GM12878 (cell line): ENCODE data around the gene ETV1. TPM values are rescaled to one million over a fixed set of nuclear protein-coding genes. Genes with fewer than 3 reads are reported as not detected.

Experiments used
- ATAC-seq: fragments of 200-7000 bp; cut with Tn5 transposase; 3 replicates; pipeline ENCODE4 v1.9.1; 2020; ENCODE audit warnings: mild to moderate bottlenecking, moderate library complexity
- BruUV-seq: library from RNA; stranded (reverse); fragments of 400-500 nt; replicated peaks from 2 replicates; lab custom pipeline; 2021; lab: Mats Ljungman, UMichigan
- CTCF ChIA-PET: fragments of 300-600 bp; sonication (Branson Sonifier 250); formaldehyde crosslinking; extraction: SDS; loops from one replicate; lab custom pipeline; 2021; ENCODE audit warnings: inconsistent platforms; lab: Yijun Ruan, JAX
- POLR2A ChIA-PET: fragments of 350-600 bp; formaldehyde crosslinking; extraction: SDS; loops from one replicate; lab custom pipeline; 2021; ENCODE audit warnings: inconsistent platforms; lab: Charles Lee
- RAD21 ChIA-PET: fragments of 300-600 bp; sonication (Branson Sonifier 250); formaldehyde crosslinking; loops from one replicate; lab custom pipeline; 2023; ENCODE audit warnings: antibody characterized with exemption; ENCODE audit not compliant: unreplicated experiment; lab: Charles Lee
- SMC1A ChIA-PET: fragments of 300-600 bp; sonication (Branson Sonifier 250); formaldehyde crosslinking; loops from one replicate; lab custom pipeline; 2023; ENCODE audit not compliant: unreplicated experiment, uncharacterized antibody; lab: Charles Lee
- DNase-seq: peaks from one replicate; pipeline ENCODE4 v3.0.0-alpha.2; 2011; ENCODE audit warnings: low read depth, low spot score
- FAIRE-seq: peaks from 3 replicates; lab custom pipeline; 2011; peaks lifted over from hg19 to GRCh38; lab: Jason Lieb, UNC
- H2AFZ ChIP-seq: 2 replicates; pipeline ENCODE4 v1.6.0; 2011; ENCODE audit warnings: low read depth, low read length, control low read depth; ENCODE audit not compliant: control insufficient read depth
- H3K27ac ChIP-seq: 2 replicates; pipeline ENCODE4 v1.5.1; 2011; ENCODE audit warnings: control low read depth; ENCODE audit not compliant: control insufficient read depth, insufficient read depth
- H3K27me3 ChIP-seq, 2 experiments: replicated peaks in 1 of 2; 2 replicates each; pipeline versions ENCODE4 v1.6.0 to v1.6.1; 2011; ENCODE audit warnings: low read length in 1 of 2; ENCODE audit not compliant: control insufficient read depth in 2 of 2, insufficient read depth in 2 of 2
- H3K36me3 ChIP-seq, 2 experiments: 2 replicates each; pipeline ENCODE4 v1.5.1; 2011; ENCODE audit warnings: low read length in 1 of 2; ENCODE audit not compliant: control insufficient read depth in 2 of 2, insufficient read depth in 2 of 2
- H3K4me1 ChIP-seq: 2 replicates; pipeline ENCODE4 v1.6.1; 2011; ENCODE audit warnings: mild to moderate bottlenecking, low read length, moderate library complexity, mixed read lengths; ENCODE audit not compliant: control insufficient read depth, insufficient read depth
- H3K4me2 ChIP-seq: 2 replicates; pipeline ENCODE4 v1.6.0; 2011; ENCODE audit warnings: control low read depth; ENCODE audit not compliant: control insufficient read depth, insufficient read depth
- H3K4me3 ChIP-seq: fragments of 200-600 bp; sonication (generic); 2 replicates; pipeline ENCODE4 v1.5.1; 2016
- H3K79me2 ChIP-seq: 2 replicates; pipeline ENCODE4 v1.6.0; 2011; ENCODE audit warnings: low read length; ENCODE audit not compliant: control insufficient read depth, insufficient read depth
- H3K9ac ChIP-seq: 2 replicates; pipeline ENCODE4 v1.8.0; 2011; ENCODE audit warnings: low read length, control low read depth, mixed read lengths; ENCODE audit not compliant: control insufficient read depth, insufficient read depth
- H3K9me3 ChIP-seq: replicated peaks from 3 replicates; pipeline ENCODE4 v1.5.1; 2011; ENCODE audit warnings: mild to moderate bottlenecking, low read length; ENCODE audit not compliant: control insufficient read depth, insufficient read depth
- H4K20me1 ChIP-seq: 2 replicates; pipeline ENCODE4 v1.6.0; 2011; ENCODE audit not compliant: control insufficient read depth, insufficient read depth
- CHD2 ChIP-seq: IDR thresholded peaks from 2 replicates; pipeline ENCODE4 v1.6.1; 2011; ENCODE audit warnings: low read depth, low read length, improper control_type of control experiment, borderline replicate concordance
- EGR1 ChIP-seq, 2 experiments: IDR thresholded peaks; 1 replicate in 1 of 2; 2 replicates in 1 of 2; pipeline ENCODE4 v1.6.1; 2011 to 2012; ENCODE audit warnings: low read depth in 2 of 2, low read length in 2 of 2, borderline replicate concordance in 1 of 2, mild to moderate bottlenecking in 1 of 2, moderate library complexity in 1 of 2
- MYB ChIP-seq: fragments of 150-350 bp; IDR thresholded peaks from 2 replicates; pipeline ENCODE4 v1.6.1; 2014; ENCODE audit warnings: mild to moderate bottlenecking, low read depth, low read length, borderline replicate concordance
- NFXL1 ChIP-seq: fragments of 450-650 bp; IDR thresholded peaks from 2 replicates; pipeline ENCODE4 v1.6.1; 2017; ENCODE audit warnings: antibody characterized with exemption, mild to moderate bottlenecking, borderline replicate concordance
- ZNF274 ChIP-seq: IDR thresholded peaks from one replicate; pipeline ENCODE4 v1.8.0; 2011; ENCODE audit not compliant: insufficient read length, insufficient read depth
- ZNF384 ChIP-seq: IDR thresholded peaks from 2 replicates; pipeline ENCODE4 v1.6.1; 2012; ENCODE audit warnings: low read depth, mild to moderate bottlenecking, low read length, improper control_type of control experiment, borderline replicate concordance
- WGBS: methylation state at CpG from one replicate; pipeline ENCODE4 v1.1.6; 2016; ENCODE audit warnings: low lambda C conversion rate; ENCODE audit not compliant: insufficient replicate concordance, insufficient coverage; ENCODE audit errors: missing lambda C conversion rate; 5-methylcytosine and 5-hydroxymethylcytosine counted together
- in situ Hi-C: fragments of 300-500 bp; cut with MboI; formaldehyde crosslinking; loops from 9 replicates; pipeline ENCODE4 v1.14.3; 2018; ENCODE audit warnings: mixed read lengths
- intact Hi-C: fragments of 100-400 bp; cut with micrococcal nuclease; formaldehyde crosslinking; loops from one replicate; pipeline ENCODE4 v1.14.2; 2022; ENCODE audit not compliant: unreplicated experiment
- polyA plus RNA-seq, 11 experiments: library from polyadenylated mRNA; depleted of rRNA in 4 of 11; unstranded in 6 of 11; stranded (reverse) in 5 of 11; fragments of >200 nt; fragmentation: Nextera tagmentation in 4 of 11; fragmentation: Illumina TruSeq in 1 of 11; extraction: Ambion mirVana in 4 of 11; extraction: Trizol in 1 of 11; gene quantifications; 1 replicate in 1 of 11; 2 replicates in 10 of 11; pipeline versions ENCODE4 v1.2.1 to v1.2.3, GENCODE V29; 2011 to 2016; ENCODE audit warnings: inconsistent platforms in 2 of 11, missing spikeins in 2 of 11, low read depth in 1 of 11
- total RNA-seq, 4 experiments: library from RNA; depleted of rRNA in 3 of 4; stranded (reverse); fragments of >200 nt in 3 of 4; fragmentation: Illumina TruSeq in 1 of 4; extraction: Trizol in 1 of 4; gene quantifications; 2 replicates each; pipeline versions ENCODE4 v1.2.1 to v1.2.3, GENCODE V29; 2013 to 2021
- TF ChIP-seq, protein P1 (sequence below): fragments of 450-650 bp; IDR thresholded peaks from 2 replicates; pipeline ENCODE4 v1.6.1; 2014; ENCODE audit warnings: mild to moderate bottlenecking
- TF ChIP-seq, protein P2 (sequence below): IDR thresholded peaks from 2 replicates; pipeline ENCODE4 v1.6.1; 2012; ENCODE audit warnings: low read depth, low read length, improper control_type of control experiment
- TF ChIP-seq, protein P3 (sequence below): fragments of 450-650 bp; IDR thresholded peaks from 2 replicates; pipeline ENCODE4 v1.6.1; 2017; ENCODE audit warnings: antibody characterized with exemption, mild to moderate bottlenecking, moderate library complexity

Gene ETV1
- total and polyA plus RNA-seq, 10 of the 15 experiments (the other 5 are each of a cell fraction or from before 2014, with no cell fraction given): 0.03 to 9.3 (median 0.16) TPM; not detected in 4

DNA sequence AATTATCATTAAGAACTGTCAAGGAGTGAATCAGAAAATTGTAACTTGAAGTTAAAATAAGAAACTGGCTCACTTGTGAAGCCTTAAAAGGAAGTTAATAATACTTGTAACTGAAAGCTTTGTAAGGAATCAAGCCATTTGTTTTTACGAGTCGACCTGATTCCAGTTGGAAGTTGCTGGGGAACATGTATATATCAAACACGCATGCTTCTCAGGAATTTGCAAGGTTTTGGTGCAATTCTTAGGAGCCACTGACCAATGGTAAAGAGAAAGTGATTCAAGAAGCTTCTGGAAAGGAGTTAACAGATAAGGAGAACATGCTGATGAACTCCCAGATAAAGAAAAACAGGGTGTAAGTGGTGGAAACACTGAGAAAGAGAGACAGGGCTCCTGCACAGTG is 56.4 kb downstream of the ETV1 start:
- Histone ChIP-seq H3K79me2 (no peaks in the 10 kb centered on the region), H4K20me1 (no peaks in the 10 kb centered on the region), H2AFZ (no peak overlapping the region), H3K36me3 (no peaks in the 10 kb centered on the region), H3K9ac (no peak overlapping the region), H3K4me2 (no peak overlapping the region), H3K4me1 (no peaks in the 10 kb centered on the region), H3K27ac (no peak overlapping the region), H3K4me3 (no peak overlapping the region), H3K9me3 (no peaks in the 10 kb centered on the region), H3K27me3 (no peaks in the 10 kb centered on the region)
- SMC1A ChIA-PET: interaction anchor here (1.0 kb wide), 1 partner anchor 11 kb away, joined by 3 read pairs; no protein-coding TSS in a partner anchor
- in situ Hi-C loops (no loop called here), intact Hi-C loops (no loop called here)
- WGBS: 40% methylated on average over 3 of the region's 3 CpGs
- ATAC-seq (no peak), DNase-seq (no peak), FAIRE-seq (no peak)
- CTCF ChIA-PET: no interaction called here
- RAD21 ChIA-PET: no interaction called here
- POLR2A ChIA-PET: no interaction called here
- TF ChIP-seq ZNF384: no peak
- TF ChIP-seq, protein P1, sequence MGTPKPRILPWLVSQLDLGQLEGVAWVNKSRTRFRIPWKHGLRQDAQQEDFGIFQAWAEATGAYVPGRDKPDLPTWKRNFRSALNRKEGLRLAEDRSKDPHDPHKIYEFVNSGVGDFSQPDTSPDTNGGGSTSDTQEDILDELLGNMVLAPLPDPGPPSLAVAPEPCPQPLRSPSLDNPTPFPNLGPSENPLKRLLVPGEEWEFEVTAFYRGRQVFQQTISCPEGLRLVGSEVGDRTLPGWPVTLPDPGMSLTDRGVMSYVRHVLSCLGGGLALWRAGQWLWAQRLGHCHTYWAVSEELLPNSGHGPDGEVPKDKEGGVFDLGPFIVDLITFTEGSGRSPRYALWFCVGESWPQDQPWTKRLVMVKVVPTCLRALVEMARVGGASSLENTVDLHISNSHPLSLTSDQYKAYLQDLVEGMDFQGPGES: no peak
- no peak for TF ChIP-seq EGR1 (IDR thresholded peaks at IDR 0.05; ENCODE audit: borderline replicate concordance in 1 of 2, low read depth in 2 of 2, low read length in 2 of 2)
- TF ChIP-seq, protein P2, sequence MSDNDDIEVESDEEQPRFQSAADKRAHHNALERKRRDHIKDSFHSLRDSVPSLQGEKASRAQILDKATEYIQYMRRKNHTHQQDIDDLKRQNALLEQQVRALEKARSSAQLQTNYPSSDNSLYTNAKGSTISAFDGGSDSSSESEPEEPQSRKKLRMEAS: no peak
- TF ChIP-seq MYB: no peak
- TF ChIP-seq CHD2: no peak
- TF ChIP-seq NFXL1: no peak
- TF ChIP-seq, protein P3, sequence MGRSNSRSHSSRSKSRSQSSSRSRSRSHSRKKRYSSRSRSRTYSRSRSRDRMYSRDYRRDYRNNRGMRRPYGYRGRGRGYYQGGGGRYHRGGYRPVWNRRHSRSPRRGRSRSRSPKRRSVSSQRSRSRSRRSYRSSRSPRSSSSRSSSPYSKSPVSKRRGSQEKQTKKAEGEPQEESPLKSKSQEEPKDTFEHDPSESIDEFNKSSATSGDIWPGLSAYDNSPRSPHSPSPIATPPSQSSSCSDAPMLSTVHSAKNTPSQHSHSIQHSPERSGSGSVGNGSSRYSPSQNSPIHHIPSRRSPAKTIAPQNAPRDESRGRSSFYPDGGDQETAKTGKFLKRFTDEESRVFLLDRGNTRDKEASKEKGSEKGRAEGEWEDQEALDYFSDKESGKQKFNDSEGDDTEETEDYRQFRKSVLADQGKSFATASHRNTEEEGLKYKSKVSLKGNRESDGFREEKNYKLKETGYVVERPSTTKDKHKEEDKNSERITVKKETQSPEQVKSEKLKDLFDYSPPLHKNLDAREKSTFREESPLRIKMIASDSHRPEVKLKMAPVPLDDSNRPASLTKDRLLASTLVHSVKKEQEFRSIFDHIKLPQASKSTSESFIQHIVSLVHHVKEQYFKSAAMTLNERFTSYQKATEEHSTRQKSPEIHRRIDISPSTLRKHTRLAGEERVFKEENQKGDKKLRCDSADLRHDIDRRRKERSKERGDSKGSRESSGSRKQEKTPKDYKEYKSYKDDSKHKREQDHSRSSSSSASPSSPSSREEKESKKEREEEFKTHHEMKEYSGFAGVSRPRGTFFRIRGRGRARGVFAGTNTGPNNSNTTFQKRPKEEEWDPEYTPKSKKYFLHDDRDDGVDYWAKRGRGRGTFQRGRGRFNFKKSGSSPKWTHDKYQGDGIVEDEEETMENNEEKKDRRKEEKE: no peak
- no peak for TF ChIP-seq ZNF274
- no TSS peak for BruUV-seq
